Measurements from ENCODE around the gene C2orf78.

- TF ChIP-seq CTCF (IDR thresholded peaks at IDR 0.05) (no peak), POLR2A (IDR thresholded peaks at IDR 0.05) (no peak)
Observed at GRCh38 chr2:73736378-73736777, 47.6 kb upstream of the C2orf78 start.

Measured in thyroid gland (tissue), 4 donors.